Measurements from ENCODE around the gene HTR1B.
A peak's percentile ranks its signal among the peaks of the same experiment; 100 is the strongest.

- TF ChIP-seq EZH2phosphoT487 (IDR thresholded peaks at IDR 0.05; ENCODE audit: low read depth) (no peak), CTCF (IDR thresholded peaks at IDR 0.05; ENCODE audit: low read depth, low read length) (peak; percentile 87)
Observed at GRCh38 chr6:77457720-77458349, 5.5 kb downstream of the HTR1B start.
